CD4-positive, CD25-positive, alpha-beta regulatory T cell (primary cell): ENCODE measurements around the gene RNF144B. TPM values are rescaled to one million over a fixed set of nuclear protein-coding genes. Genes with fewer than 3 reads are reported as not detected.

Source experiments
- ATAC-seq, 2 donors: fragments of 150-1000 bp; cut with Tn5 transposase; one replicate each; pipeline ENCODE4 v1.10.0; 2021; ENCODE audit warnings: low read depth in 2 of 2, moderate number of reproducible peaks in 2 of 2, moderate library complexity in 1 of 2
- DNase-seq, 3 donors: peaks; one replicate each; pipeline versions ENCODE4 v3.0.0 to v3.0.0-alpha.2; 2012 to 2022; ENCODE audit warnings: mixed read lengths in 1 of 3
- H3K27ac ChIP-seq: one replicate; pipeline ENCODE4 v1.7.0; 2013; ENCODE audit warnings: mild to moderate bottlenecking, low read length; ENCODE audit not compliant: insufficient read depth, poor library complexity, severe bottlenecking
- H3K27me3 ChIP-seq: one replicate; pipeline ENCODE4 v1.7.0; 2013; ENCODE audit warnings: low read length; ENCODE audit not compliant: control insufficient read depth, insufficient read depth
- H3K36me3 ChIP-seq: one replicate; pipeline ENCODE4 v1.7.0; 2013; ENCODE audit warnings: mild to moderate bottlenecking, low read length, moderate library complexity; ENCODE audit not compliant: control insufficient read depth, insufficient read depth
- H3K4me1 ChIP-seq: 2 replicates; pipeline ENCODE4 v1.7.0; 2013; ENCODE audit warnings: mild to moderate bottlenecking, low read length; ENCODE audit not compliant: insufficient read depth, control insufficient read depth, poor library complexity, severe bottlenecking
- H3K4me3 ChIP-seq: one replicate; pipeline ENCODE4 v1.7.0; 2013; ENCODE audit warnings: low read depth, mild to moderate bottlenecking, low read length, moderate library complexity
- H3K9me3 ChIP-seq, 2 experiments: 1 replicate in 1 of 2; 2 replicates in 1 of 2; pipeline ENCODE4 v1.7.0; 2013; ENCODE audit warnings: low read length in 2 of 2, mild to moderate bottlenecking in 1 of 2, moderate library complexity in 1 of 2; ENCODE audit not compliant: control insufficient read depth in 2 of 2
- H3K27ac Mint-ChIP-seq, 3 donors: one replicate each; pipeline ENCODE4 v1.8.0; 2020 to 2022; ENCODE audit warnings: mild to moderate bottlenecking in 3 of 3, mixed read lengths in 3 of 3, moderate library complexity in 2 of 3
- H3K27me3 Mint-ChIP-seq: one replicate; pipeline ENCODE4 v1.8.0; 2022; ENCODE audit warnings: mild to moderate bottlenecking, mixed read lengths
- H3K36me3 Mint-ChIP-seq: one replicate; pipeline ENCODE4 v1.8.0; 2020; ENCODE audit warnings: mixed read lengths
- H3K4me1 Mint-ChIP-seq, 4 donors: one replicate each; pipeline ENCODE4 v1.8.0; 2020 to 2022; ENCODE audit warnings: mixed read lengths in 4 of 4, mild to moderate bottlenecking in 1 of 4
- H3K4me3 Mint-ChIP-seq, 4 donors: one replicate each; pipeline ENCODE4 v1.8.0; 2020 to 2022; ENCODE audit warnings: mild to moderate bottlenecking in 4 of 4, mixed read lengths in 4 of 4, moderate library complexity in 3 of 4
- H3K9me3 Mint-ChIP-seq, 7 donors: one replicate each; pipeline ENCODE4 v1.8.0; 2020 to 2022; ENCODE audit warnings: mixed read lengths in 7 of 7, mild to moderate bottlenecking in 3 of 7, moderate library complexity in 2 of 7
- polyA plus RNA-seq, 4 donors: library from polyadenylated mRNA; unstranded; fragments of 300-500 nt; fragmentation: Illumina TruSeq; gene quantifications; one replicate each; pipeline ENCODE4 v1.2.3, GENCODE V29; 2021
- total RNA-seq: library from RNA; stranded (reverse); gene quantifications from one replicate; pipeline ENCODE4 v1.2.3, GENCODE V29; 2022

The RNF144B gene
- total RNA-seq (1.6 TPM), polyA plus RNA-seq (1 to 10 TPM in 2 of 4 donors, under 1 TPM in 2; 0.21 to 1.7 (median 1.0) TPM)

- Histone ChIP-seq H3K27ac (peak within 1 kb of the TSS; percentile 28), H3K27me3 (no peaks in the 10 kb centered on the region), H3K9me3 (no peaks in the 10 kb centered on the region), H3K4me1 (peaks cover 35% of the 10 kb centered on the region), H3K4me3 (peak within 1 kb of the TSS; percentile 89), H3K36me3 (no peaks in the 10 kb centered on the region)
- peaks cover 0 to 2% (median 0%) of the 10 kb centered on the region in 7 donors for H3K9me3 Mint-ChIP-seq
- H3K27me3 Mint-ChIP-seq = peaks cover 6% of the 10 kb centered on the region
- H3K4me3 Mint-ChIP-seq = peak within 1 kb of the TSS; percentile 91 to 100 (median 98)
- no peaks in the 10 kb centered on the region for H3K36me3 Mint-ChIP-seq
- ATAC-seq (peak; percentile 83 to 88), DNase-seq (peak; percentile 16 to 79 (median 42))
- H3K4me1 Mint-ChIP-seq = peaks cover 9 to 42% (median 24%) of the 10 kb centered on the region in 4 donors
- H3K27ac Mint-ChIP-seq = peak within 1 kb of the TSS; percentile 94 to 99 (median 94)
These were observed at the start of gene RNF144B for GRCh38 chr6:18387061-18387721. RNF144B (plus strand) TSS chr6:18387350; CDS start chr6:18399535, 12,185 bp downstream.

- no peaks in the 10 kb centered on the region for H3K36me3 Mint-ChIP-seq
- DNase-seq = no peak
- H3K4me1 Mint-ChIP-seq = no peaks in the 10 kb centered on the region
- ATAC-seq = no peak
- no peaks in the 10 kb centered on the region for H3K36me3 ChIP-seq
- no peak overlapping the region for H3K27ac Mint-ChIP-seq
- no peaks in the 10 kb centered on the region for H3K4me1 ChIP-seq
- no peak overlapping the region for H3K4me3 Mint-ChIP-seq
- H3K9me3 ChIP-seq = no peaks in the 10 kb centered on the region
- no peak overlapping the region for H3K4me3 ChIP-seq
- peaks cover 0 to 2% (median 0%) of the 10 kb centered on the region in 7 donors for H3K9me3 Mint-ChIP-seq
- H3K27me3 ChIP-seq = no peaks in the 10 kb centered on the region
- H3K27ac ChIP-seq = no peak overlapping the region
- H3K27me3 Mint-ChIP-seq = peaks cover 18% of the 10 kb centered on the region
These were observed 47.6 kb upstream of the RNF144B start for GRCh38 chr6:18339599-18339998.

- Mint-ChIP-seq H3K27me3 (peaks cover 15% of the 10 kb centered on the region), H3K9me3 (peaks cover 0 to 2% (median 0%) of the 10 kb centered on the region in 7 donors), H3K36me3 (no peaks in the 10 kb centered on the region), H3K4me1 (no peaks in the 10 kb centered on the region), H3K4me3 (no peak overlapping the region), H3K27ac (peak overlapping the region in 1 of 3 donors; percentile 22)
- no peaks in the 10 kb centered on the region for H3K9me3 ChIP-seq
- H3K27ac ChIP-seq = no peak overlapping the region
- DNase-seq (no peak), ATAC-seq (no peak)
- no peaks in the 10 kb centered on the region for H3K4me1 ChIP-seq
- H3K4me3 ChIP-seq = no peak overlapping the region
- H3K27me3 ChIP-seq = no peaks in the 10 kb centered on the region
- H3K36me3 ChIP-seq = no peaks in the 10 kb centered on the region
These were observed 46.2 kb upstream of the RNF144B start for GRCh38 chr6:18340781-18341551.

GRCh38 chr6:18342223-18342622 is 44.9 kb upstream of the RNF144B start:
- peak overlapping the region in 1 of 3 donors; percentile 48 for H3K27ac Mint-ChIP-seq
- Histone ChIP-seq H3K27me3 (peaks cover 2% of the 10 kb centered on the region), H3K4me3 (no peak overlapping the region), H3K27ac (no peak overlapping the region), H3K9me3 (no peaks in the 10 kb centered on the region), H3K4me1 (no peaks in the 10 kb centered on the region), H3K36me3 (no peaks in the 10 kb centered on the region)
- ATAC-seq = no peak
- DNase-seq = no peak
- peaks cover 14% of the 10 kb centered on the region for H3K27me3 Mint-ChIP-seq
- H3K4me1 Mint-ChIP-seq = no peaks in the 10 kb centered on the region
- H3K36me3 Mint-ChIP-seq = no peaks in the 10 kb centered on the region
- H3K9me3 Mint-ChIP-seq = peaks cover 0 to 2% (median 0%) of the 10 kb centered on the region in 7 donors
- no peak overlapping the region for H3K4me3 Mint-ChIP-seq

GRCh38 chr6:18343741-18344140 is 43.4 kb upstream of the RNF144B start:
- no peaks in the 10 kb centered on the region for H3K36me3 Mint-ChIP-seq
- peaks cover 7% of the 10 kb centered on the region for H3K27me3 Mint-ChIP-seq
- peaks cover 2% of the 10 kb centered on the region for H3K27me3 ChIP-seq
- DNase-seq = peak in 1 of 3 donors; percentile 25
- no peaks in the 10 kb centered on the region for H3K4me1 ChIP-seq
- no peak overlapping the region for H3K4me3 Mint-ChIP-seq
- H3K36me3 ChIP-seq = no peaks in the 10 kb centered on the region
- H3K4me3 ChIP-seq = no peak overlapping the region
- no peaks in the 10 kb centered on the region for H3K4me1 Mint-ChIP-seq
- H3K27ac Mint-ChIP-seq = no peak overlapping the region
- H3K9me3 Mint-ChIP-seq = peaks cover 0 to 2% (median 0%) of the 10 kb centered on the region in 7 donors
- H3K27ac ChIP-seq = no peak overlapping the region
- ATAC-seq = no peak
- H3K9me3 ChIP-seq = no peaks in the 10 kb centered on the region

GRCh38 chr6:18347021-18347577 is 40.1 kb upstream of the RNF144B start:
- ATAC-seq (no peak), DNase-seq (no peak)
- no peaks in the 10 kb centered on the region for H3K36me3 ChIP-seq
- H3K4me1 ChIP-seq = no peaks in the 10 kb centered on the region
- Mint-ChIP-seq H3K9me3 (peaks cover 0 to 4% (median 0%) of the 10 kb centered on the region in 7 donors), H3K4me3 (no peak overlapping the region), H3K27me3 (peaks cover 4% of the 10 kb centered on the region), H3K36me3 (no peaks in the 10 kb centered on the region), H3K27ac (no peak overlapping the region), H3K4me1 (no peaks in the 10 kb centered on the region)
- H3K4me3 ChIP-seq = no peak overlapping the region
- H3K9me3 ChIP-seq = no peaks in the 10 kb centered on the region
- no peak overlapping the region for H3K27ac ChIP-seq
- peaks cover 4% of the 10 kb centered on the region for H3K27me3 ChIP-seq

GRCh38 chr6:18347866-18348265 is 39.3 kb upstream of the RNF144B start:
- Histone ChIP-seq H3K4me3 (no peak overlapping the region), H3K36me3 (no peaks in the 10 kb centered on the region), H3K4me1 (no peaks in the 10 kb centered on the region), H3K27me3 (peaks cover 4% of the 10 kb centered on the region), H3K9me3 (no peaks in the 10 kb centered on the region), H3K27ac (no peak overlapping the region)
- Mint-ChIP-seq H3K36me3 (no peaks in the 10 kb centered on the region), H3K27ac (no peak overlapping the region), H3K4me3 (no peak overlapping the region), H3K4me1 (no peaks in the 10 kb centered on the region), H3K9me3 (peaks cover 0 to 4% (median 0%) of the 10 kb centered on the region in 7 donors), H3K27me3 (peaks cover 4% of the 10 kb centered on the region)
- ATAC-seq (no peak), DNase-seq (no peak)
